HUES6 (cell line): Measurements from ENCODE around the gene VCAM1.

ENCODE experiments used
- H3K27ac ChIP-seq: 2 replicates; pipeline ENCODE4 v1.7.0; 2013; ENCODE audit warnings: low read depth, mild to moderate bottlenecking, low read length, inconsistent platforms
- H3K27me3 ChIP-seq: 2 replicates; pipeline ENCODE4 v1.6.1; 2013; ENCODE audit warnings: low read length; ENCODE audit not compliant: control insufficient read depth, insufficient read depth
- H3K36me3 ChIP-seq: 2 replicates; pipeline ENCODE4 v1.6.1; 2013; ENCODE audit warnings: low read length; ENCODE audit not compliant: control insufficient read depth, insufficient read depth
- H3K4me1 ChIP-seq: 2 replicates; pipeline ENCODE4 v1.6.1; 2013; ENCODE audit warnings: low read length; ENCODE audit not compliant: control insufficient read depth, insufficient read depth
- H3K4me3 ChIP-seq: 2 replicates; pipeline ENCODE4 v1.5.1; 2013; ENCODE audit warnings: low read depth, low read length
- H3K9ac ChIP-seq: one replicate; pipeline ENCODE4 v1.6.1; 2013; ENCODE audit warnings: mild to moderate bottlenecking, low read length
- H3K9me3 ChIP-seq: 2 replicates; pipeline ENCODE4 v1.6.1; 2013; ENCODE audit warnings: low read depth, low read length; ENCODE audit not compliant: control insufficient read depth, insufficient read depth

The VCAM1 gene

DNA sequence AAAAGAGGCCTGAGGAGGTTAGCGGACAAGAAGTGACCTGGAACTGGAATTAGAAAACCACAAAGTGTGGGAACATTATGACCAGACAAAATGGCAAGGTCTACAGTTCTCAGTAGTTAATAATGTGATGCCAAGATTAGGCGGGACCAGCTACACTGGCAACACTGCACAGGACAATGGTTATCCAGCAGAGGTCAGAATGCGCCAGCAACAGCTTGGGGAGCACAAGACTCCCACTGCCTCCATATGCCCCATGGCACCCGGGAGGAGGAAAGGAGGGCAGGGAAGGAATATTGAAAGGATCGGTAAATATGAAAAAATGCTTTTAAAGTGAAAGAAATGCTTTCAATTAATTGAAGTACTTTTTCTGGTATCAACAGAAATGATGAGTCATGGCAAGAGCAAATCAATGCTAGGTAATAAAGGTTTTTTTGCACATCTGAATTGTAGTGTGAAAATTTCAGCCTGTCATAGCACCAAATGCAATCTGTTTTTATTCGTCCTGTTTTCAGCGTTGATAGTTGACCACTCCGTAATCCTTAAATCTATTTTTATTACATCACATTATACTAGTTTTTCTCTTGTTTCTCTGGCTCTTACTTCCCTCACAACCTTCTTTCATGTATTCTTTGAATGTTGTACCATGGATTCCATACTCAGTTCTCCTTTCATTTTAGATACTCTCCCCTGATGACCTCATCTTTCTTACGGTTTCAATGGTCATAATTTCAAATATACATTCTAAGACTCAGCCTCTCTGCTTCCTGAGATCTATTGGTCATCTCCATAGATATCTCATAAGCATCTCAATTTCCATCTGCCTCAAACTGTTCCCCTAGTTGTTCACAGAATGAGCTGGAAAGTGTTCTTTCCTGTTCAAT lies 30.7 kb downstream of the VCAM1 start:
- H3K4me1 ChIP-seq: no peaks in the 10 kb centered on the region
- H3K36me3 ChIP-seq: no peaks in the 10 kb centered on the region
- no peak overlapping the region for H3K27ac ChIP-seq
- no peak overlapping the region for H3K9ac ChIP-seq
- no peaks in the 10 kb centered on the region for H3K9me3 ChIP-seq
- no peak overlapping the region for H3K4me3 ChIP-seq
- H3K27me3 ChIP-seq: no peaks in the 10 kb centered on the region

DNA sequence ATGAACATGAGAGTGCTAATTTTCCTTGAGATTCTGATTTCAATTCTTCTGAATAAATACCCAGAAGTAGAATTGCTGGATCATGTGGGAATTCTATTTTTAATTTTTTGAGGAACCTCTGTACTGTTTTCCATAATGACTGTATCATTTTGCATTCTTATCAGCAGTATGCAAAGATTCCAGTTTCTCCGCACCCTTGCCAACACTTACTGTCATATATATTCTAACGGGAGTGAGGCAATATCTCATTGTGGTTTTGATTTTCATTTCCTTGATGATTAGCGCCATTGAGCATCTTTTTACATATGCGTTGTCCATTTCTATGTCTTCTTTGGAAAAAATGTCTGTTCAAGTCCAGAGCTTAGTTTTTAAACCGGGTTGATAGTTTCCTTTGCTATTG lies 33.2 kb downstream of the VCAM1 start:
- H3K27ac ChIP-seq: no peak overlapping the region
- H3K36me3 ChIP-seq: no peaks in the 10 kb centered on the region
- no peaks in the 10 kb centered on the region for H3K27me3 ChIP-seq
- no peak overlapping the region for H3K9ac ChIP-seq
- no peak overlapping the region for H3K4me3 ChIP-seq
- H3K9me3 ChIP-seq: no peaks in the 10 kb centered on the region
- H3K4me1 ChIP-seq: no peaks in the 10 kb centered on the region

DNA sequence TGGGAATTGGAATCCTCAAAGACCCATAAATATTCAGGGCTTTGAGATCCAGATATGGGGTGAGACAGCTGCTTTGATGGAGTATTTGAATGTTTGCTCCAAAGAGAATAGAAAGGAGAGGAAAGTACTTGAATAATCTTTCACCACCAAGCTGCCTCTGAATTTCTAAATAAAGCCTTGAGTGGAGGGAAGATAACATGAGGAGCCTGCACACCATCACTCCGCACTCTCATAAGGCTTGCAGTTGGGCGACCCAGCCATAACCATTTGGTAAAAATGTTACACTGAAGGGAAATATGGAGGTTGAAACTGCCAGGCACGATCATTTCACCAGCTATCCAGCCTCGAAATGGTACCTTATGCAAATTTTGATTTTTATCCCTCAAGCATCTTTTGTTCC lies 38.4 kb downstream of the VCAM1 start:
- Histone ChIP-seq H3K9ac (no peak overlapping the region), H3K4me1 (no peaks in the 10 kb centered on the region), H3K36me3 (no peaks in the 10 kb centered on the region), H3K9me3 (no peaks in the 10 kb centered on the region), H3K27ac (no peak overlapping the region), H3K4me3 (no peak overlapping the region), H3K27me3 (no peaks in the 10 kb centered on the region)

DNA sequence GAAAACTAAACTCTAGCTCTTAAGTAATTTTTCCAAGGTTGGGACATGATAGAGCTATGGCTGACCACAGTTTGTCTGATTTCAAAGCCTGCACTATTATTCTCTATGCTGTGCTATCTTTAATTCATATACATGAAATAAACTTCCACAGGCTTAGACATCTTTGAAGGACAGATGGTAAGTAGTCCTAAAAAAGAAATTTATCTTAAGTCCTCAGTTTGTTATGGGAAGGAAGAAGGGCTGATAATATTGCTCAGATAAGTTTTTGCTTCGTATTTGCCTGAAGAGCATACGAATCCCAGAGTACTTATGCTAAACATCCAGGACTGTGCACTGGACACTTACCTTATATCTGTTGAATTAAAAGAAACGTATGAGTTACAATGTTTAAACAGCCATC lies 39.6 kb downstream of the VCAM1 start:
- Histone ChIP-seq H3K9ac (no peak overlapping the region), H3K27me3 (no peaks in the 10 kb centered on the region), H3K9me3 (no peaks in the 10 kb centered on the region), H3K4me3 (no peak overlapping the region), H3K27ac (no peak overlapping the region), H3K36me3 (no peaks in the 10 kb centered on the region), H3K4me1 (no peaks in the 10 kb centered on the region)

DNA sequence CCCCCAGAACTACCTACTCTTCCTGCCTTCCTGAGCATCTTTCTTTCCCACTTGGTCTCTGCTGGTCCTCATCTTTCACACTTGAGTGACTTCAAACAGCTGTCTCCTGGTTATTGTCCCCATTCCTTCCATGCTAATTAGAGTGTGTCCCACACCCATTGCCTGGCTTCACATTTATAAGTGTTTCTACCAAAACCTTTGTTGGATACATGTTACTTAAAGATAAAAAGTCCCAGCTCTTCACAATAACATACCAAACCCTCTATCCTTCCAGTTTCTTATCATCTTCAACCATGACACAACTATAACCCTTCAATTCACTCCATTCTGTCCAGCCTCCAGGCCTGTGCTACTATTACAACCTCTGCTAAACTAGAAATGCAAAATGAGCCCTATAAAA lies 41.0 kb downstream of the VCAM1 start:
- H3K4me3 ChIP-seq: no peak overlapping the region
- H3K36me3 ChIP-seq: no peaks in the 10 kb centered on the region
- H3K9ac ChIP-seq: no peak overlapping the region
- H3K9me3 ChIP-seq: no peaks in the 10 kb centered on the region
- H3K4me1 ChIP-seq: no peaks in the 10 kb centered on the region
- no peak overlapping the region for H3K27ac ChIP-seq
- no peaks in the 10 kb centered on the region for H3K27me3 ChIP-seq

DNA sequence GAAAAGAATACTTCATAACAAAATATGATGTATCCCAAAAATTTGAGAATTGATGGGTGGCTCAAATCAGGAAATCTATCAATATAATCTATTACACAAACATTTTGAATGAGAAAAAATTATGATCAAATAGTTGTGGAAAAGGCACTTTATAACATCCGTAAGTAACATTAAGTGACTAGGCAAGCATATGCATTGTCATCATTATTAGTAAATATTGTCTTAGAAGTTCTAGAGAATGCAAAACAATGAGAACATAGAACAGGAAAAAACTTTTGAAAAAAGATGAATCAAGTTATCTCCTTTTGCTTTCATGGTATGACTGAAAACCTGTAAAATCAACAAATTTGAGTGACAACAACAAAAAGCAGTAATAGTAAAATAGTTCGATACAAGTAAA lies 42.9 kb downstream of the VCAM1 start:
- Histone ChIP-seq H3K9me3 (no peaks in the 10 kb centered on the region), H3K4me1 (no peaks in the 10 kb centered on the region)

DNA sequence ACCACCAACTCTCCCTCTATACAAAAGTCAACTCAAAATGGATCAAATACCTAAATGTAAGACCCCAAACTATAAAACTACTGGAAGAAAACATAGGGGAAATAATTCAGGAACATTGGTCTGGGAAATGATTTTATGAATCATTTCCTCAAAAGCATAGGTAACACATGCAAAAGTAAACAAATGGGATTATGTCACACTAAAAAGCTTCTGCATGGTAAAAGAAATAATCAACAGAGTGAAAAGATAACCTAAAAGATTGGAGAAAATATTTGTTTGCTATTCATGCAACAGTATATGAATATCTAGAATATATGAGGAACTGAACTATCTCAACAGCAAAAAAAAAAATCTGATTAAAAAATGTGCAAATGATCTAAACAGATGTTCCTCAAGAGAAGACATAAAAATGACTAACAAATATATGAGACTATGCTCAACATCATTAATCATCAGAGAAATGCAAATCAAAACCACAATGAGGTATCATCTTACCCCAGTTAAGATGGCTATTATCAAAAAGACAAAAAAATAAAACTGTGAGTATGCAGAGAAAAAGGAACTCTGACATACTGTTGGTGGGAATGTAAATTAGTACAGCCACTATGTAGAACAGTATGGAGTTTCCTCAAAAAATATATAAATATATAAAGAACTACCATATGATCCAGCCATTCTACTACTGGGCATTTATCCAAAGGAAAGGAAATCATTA lies 47.8 kb downstream of the VCAM1 start:
- no peaks in the 10 kb centered on the region for H3K36me3 ChIP-seq
- H3K4me3 ChIP-seq: no peak overlapping the region
- no peaks in the 10 kb centered on the region for H3K27me3 ChIP-seq
- no peak overlapping the region for H3K27ac ChIP-seq
- no peak overlapping the region for H3K9ac ChIP-seq
- no peaks in the 10 kb centered on the region for H3K4me1 ChIP-seq
- no peaks in the 10 kb centered on the region for H3K9me3 ChIP-seq

More for the DNA sequence above, 42.9 kb downstream of the VCAM1 start:
- H3K27ac ChIP-seq: no peak overlapping the region
- no peak overlapping the region for H3K4me3 ChIP-seq
- H3K27me3 ChIP-seq: no peaks in the 10 kb centered on the region
- no peaks in the 10 kb centered on the region for H3K36me3 ChIP-seq
- no peak overlapping the region for H3K9ac ChIP-seq

DNA sequence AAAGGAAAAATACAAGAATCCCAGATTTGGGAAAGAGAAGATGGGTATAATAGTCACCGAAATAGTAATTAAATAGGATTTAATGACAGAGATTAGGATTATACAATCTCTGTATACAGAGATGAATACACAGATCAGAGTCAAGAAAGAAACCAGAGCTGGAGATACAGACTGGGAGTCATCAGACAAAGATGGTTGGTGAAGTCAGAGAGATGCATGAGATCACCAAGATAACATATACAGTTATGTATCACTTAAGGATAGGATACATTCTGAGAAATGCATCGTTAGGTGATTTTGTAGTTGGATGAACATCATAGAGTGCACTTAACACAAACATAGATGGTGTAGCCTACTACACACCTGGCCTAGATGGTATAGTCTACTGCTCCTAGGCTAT lies 49.8 kb downstream of the VCAM1 start:
- Histone ChIP-seq H3K4me1 (no peaks in the 10 kb centered on the region), H3K36me3 (no peaks in the 10 kb centered on the region), H3K9ac (no peak overlapping the region), H3K27me3 (no peaks in the 10 kb centered on the region), H3K27ac (no peak overlapping the region), H3K4me3 (no peak overlapping the region), H3K9me3 (no peaks in the 10 kb centered on the region)

DNA sequence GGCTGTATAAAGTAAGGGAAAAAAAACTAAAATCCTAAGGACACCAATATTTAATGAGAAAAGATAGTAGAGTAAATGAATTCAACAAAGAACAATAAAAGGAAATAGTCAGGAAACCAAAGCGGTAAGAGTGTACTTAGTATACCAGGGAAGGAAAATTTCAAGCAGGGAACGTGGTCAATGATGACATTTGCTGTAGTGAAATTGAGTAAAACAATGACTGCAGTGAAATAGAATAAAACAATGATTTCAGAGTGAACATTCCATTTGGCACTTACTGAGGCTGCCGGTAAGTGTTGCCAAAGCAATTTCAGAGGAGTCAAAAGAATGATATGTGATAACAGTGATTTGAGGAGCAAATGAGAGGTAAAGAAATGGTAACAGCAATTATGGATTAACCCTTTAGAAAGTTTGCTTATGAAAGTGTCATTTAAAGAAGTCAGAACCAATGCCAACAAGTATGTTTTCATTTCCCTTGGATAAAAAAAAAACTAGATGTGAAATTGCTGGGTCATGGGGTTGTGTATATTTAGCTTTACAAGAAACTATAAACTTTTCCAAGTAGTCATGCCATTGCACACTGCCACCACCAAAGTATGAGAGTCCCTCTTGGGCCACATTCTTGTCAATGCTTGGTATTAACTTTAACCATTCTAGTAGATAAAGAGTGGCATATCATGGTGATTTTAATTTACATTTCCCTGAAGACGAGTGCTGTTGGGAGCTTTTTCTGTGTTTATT lies 50.5 kb downstream of the VCAM1 start:
- H3K4me3 ChIP-seq: no peak overlapping the region
- no peaks in the 10 kb centered on the region for H3K27me3 ChIP-seq
- H3K4me1 ChIP-seq: no peaks in the 10 kb centered on the region
- no peak overlapping the region for H3K9ac ChIP-seq
- H3K27ac ChIP-seq: no peak overlapping the region
- H3K9me3 ChIP-seq: no peaks in the 10 kb centered on the region
- no peaks in the 10 kb centered on the region for H3K36me3 ChIP-seq

DNA sequence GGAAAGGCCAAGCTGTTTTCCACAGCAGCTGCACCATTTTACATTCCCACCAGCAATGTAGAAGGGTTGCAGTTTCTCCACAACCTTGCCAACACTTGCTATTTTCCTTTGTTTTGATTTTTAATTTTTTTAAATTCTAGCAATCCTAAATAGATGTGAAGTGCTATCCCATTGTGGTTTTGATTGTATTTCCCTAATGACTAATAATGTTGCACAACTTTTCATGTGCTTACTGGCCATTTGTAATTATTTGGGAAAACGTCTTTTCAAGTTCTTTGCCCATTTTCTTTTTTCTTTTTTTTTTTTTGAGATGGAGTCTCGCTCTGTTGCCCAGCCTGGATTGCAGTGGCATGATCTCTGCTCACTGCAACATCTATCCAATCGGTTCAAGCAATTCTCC lies 53.9 kb downstream of the VCAM1 start:
- Histone ChIP-seq H3K4me1 (no peaks in the 10 kb centered on the region), H3K9ac (no peak overlapping the region), H3K27ac (no peak overlapping the region), H3K36me3 (no peaks in the 10 kb centered on the region), H3K27me3 (no peaks in the 10 kb centered on the region), H3K9me3 (no peaks in the 10 kb centered on the region), H3K4me3 (no peak overlapping the region)

DNA sequence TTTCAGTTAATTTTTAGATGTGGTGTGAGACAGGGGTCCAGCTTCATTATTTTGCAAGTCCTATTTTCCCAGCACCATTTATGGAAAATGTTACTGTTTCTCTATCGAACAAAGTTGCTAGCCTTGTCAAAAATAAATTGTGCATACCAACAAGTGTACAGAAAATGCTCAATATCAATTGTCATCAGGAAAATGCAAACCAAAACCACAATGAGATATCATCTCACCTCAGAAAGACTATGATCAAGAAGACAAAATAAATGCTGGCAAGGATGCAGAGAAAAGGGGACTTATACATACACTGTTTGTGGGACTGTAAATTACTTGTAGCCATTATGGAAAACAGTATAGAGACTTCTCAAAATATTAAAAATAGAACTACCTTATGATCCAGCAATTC lies 54.8 kb downstream of the VCAM1 start:
- Histone ChIP-seq H3K36me3 (no peaks in the 10 kb centered on the region), H3K27me3 (no peaks in the 10 kb centered on the region), H3K9me3 (0 out of 2 replicates have a peak, but pooled peaks cover 2% of the 10 kb centered on the region), H3K9ac (no peak overlapping the region), H3K27ac (no peak overlapping the region), H3K4me1 (no peaks in the 10 kb centered on the region), H3K4me3 (no peak overlapping the region)
